OCI-LY1 (cell line): ENCODE data around the gene CHPF2.

ENCODE experiments used
- H2AFZ ChIP-seq: fragments of 200-600 bp; sonication (generic), shearing (Covaris generic); 2 replicates; pipeline ENCODE4 v1.6.0; 2014; ENCODE audit warnings: antibody characterized with exemption, mild to moderate bottlenecking, low read length
- H3F3A ChIP-seq: fragments of 200-600 bp; sonication (generic), shearing (Covaris generic); 2 replicates; pipeline ENCODE4 v1.6.0; 2014; ENCODE audit warnings: mild to moderate bottlenecking, antibody characterized with exemption, low read length, moderate library complexity; ENCODE audit not compliant: insufficient read depth
- H3K27ac ChIP-seq: fragments of 200-600 bp; sonication (generic); 2 replicates; pipeline ENCODE4 v1.5.1; 2014; ENCODE audit warnings: low read length, mixed run types, mild to moderate bottlenecking, low read depth; ENCODE audit not compliant: poor library complexity, severe bottlenecking
- H3K27me3 ChIP-seq: fragments of 200-600 bp; sonication (generic); 2 replicates; pipeline ENCODE4 v1.6.0; 2014; ENCODE audit warnings: antibody characterized with exemption, mild to moderate bottlenecking, low read length, moderate library complexity; ENCODE audit not compliant: insufficient read depth
- H3K36me3 ChIP-seq: fragments of 200-600 bp; sonication (generic); 2 replicates; pipeline ENCODE4 v1.6.1; 2014; ENCODE audit warnings: mild to moderate bottlenecking, antibody characterized with exemption, low read length, moderate library complexity, mixed read lengths; ENCODE audit not compliant: insufficient read depth
- H3K4me1 ChIP-seq: fragments of 200-600 bp; sonication (generic); 2 replicates; pipeline ENCODE4 v1.5.1; 2014; ENCODE audit warnings: mild to moderate bottlenecking, low read length, moderate library complexity; ENCODE audit not compliant: insufficient read depth, severe bottlenecking
- H3K4me2 ChIP-seq: fragments of 200-600 bp; sonication (generic), shearing (Covaris generic); 2 replicates; pipeline ENCODE4 v1.6.1; 2014; ENCODE audit warnings: low read length
- H3K4me3 ChIP-seq: fragments of 200-600 bp; sonication (generic); 2 replicates; pipeline ENCODE4 v1.5.1; 2014; ENCODE audit warnings: low read length, low read depth, mild to moderate bottlenecking, mixed read lengths; ENCODE audit not compliant: poor library complexity, severe bottlenecking
- H3K79me2 ChIP-seq: fragments of 200-600 bp; shearing (Covaris generic); 2 replicates; pipeline ENCODE4 v1.6.1; 2016; ENCODE audit warnings: mixed run types, low read length, mixed read lengths; ENCODE audit not compliant: insufficient read depth
- H3K9ac ChIP-seq: fragments of 200-600 bp; sonication (generic), shearing (Covaris generic); 2 replicates; pipeline ENCODE4 v1.6.1; 2014; ENCODE audit warnings: mild to moderate bottlenecking, low read length, mixed read lengths
- H3K9me2 ChIP-seq: fragments of 200-600 bp; sonication (generic), shearing (Covaris generic); 2 replicates; pipeline ENCODE4 v1.6.1; 2014; ENCODE audit warnings: low read depth, mild to moderate bottlenecking, low read length, mixed read lengths
- H3K9me3 ChIP-seq: fragments of 200-600 bp; shearing (Covaris generic); 2 replicates; pipeline ENCODE4 v1.6.1; 2014; ENCODE audit warnings: low read length, mixed read lengths
- H4K20me1 ChIP-seq: fragments of 200-600 bp; sonication (generic), shearing (Covaris generic); 2 replicates; pipeline ENCODE4 v1.6.0; 2016; ENCODE audit warnings: mild to moderate bottlenecking, low read length; ENCODE audit not compliant: insufficient read depth
- CTCF ChIP-seq: fragments of 200-600 bp; sonication (generic), shearing (Covaris generic); IDR thresholded peaks from 2 replicates; pipeline ENCODE4 v1.5.1; 2017; ENCODE audit warnings: mild to moderate bottlenecking, antibody characterized with exemption, low read length, moderate library complexity, mixed read lengths
- EZH2 ChIP-seq: fragments of 200-600 bp; sonication (generic), shearing (Covaris generic); IDR thresholded peaks from 2 replicates; pipeline ENCODE4 v1.8.0; 2017; ENCODE audit warnings: borderline replicate concordance, mixed run types, mild to moderate bottlenecking, antibody characterized with exemption, low read length, moderate library complexity, mixed read lengths

The CHPF2 gene

GRCh38 chr7:151248346-151249033, 16.2 kb downstream of the CHPF2 start, which contains the start of gene SMARCD3:
TSS of gene SMARCD3 (minus strand) at chr7:151248694. CDS start at chr7:151248562, 132 bp downstream.
- Histone ChIP-seq H3K4me1 (peaks cover 36% of the 10 kb centered on the region), H3K4me2 (peak within 1 kb of the TSS; percentile 39; the same call in 1 of the 2 replicates), H3F3A (no peaks in the 10 kb centered on the region), H3K9me2 (no peaks in the 10 kb centered on the region), H3K27me3 (peaks cover 29% of the 10 kb centered on the region), H3K4me3 (no peak within 1 kb of the TSS), H3K27ac (no peak within 1 kb of the TSS), H3K79me2 (no peaks in the 10 kb centered on the region), H4K20me1 (no peaks in the 10 kb centered on the region), H3K36me3 (no peaks in the 10 kb centered on the region), H2AFZ (no peak within 1 kb of the TSS), H3K9me3 (no peaks in the 10 kb centered on the region), H3K9ac (no peak within 1 kb of the TSS)
- TF ChIP-seq EZH2: peak; percentile 99; the same call in 1 of the 2 replicates
- TF ChIP-seq CTCF: no peak

DNA sequence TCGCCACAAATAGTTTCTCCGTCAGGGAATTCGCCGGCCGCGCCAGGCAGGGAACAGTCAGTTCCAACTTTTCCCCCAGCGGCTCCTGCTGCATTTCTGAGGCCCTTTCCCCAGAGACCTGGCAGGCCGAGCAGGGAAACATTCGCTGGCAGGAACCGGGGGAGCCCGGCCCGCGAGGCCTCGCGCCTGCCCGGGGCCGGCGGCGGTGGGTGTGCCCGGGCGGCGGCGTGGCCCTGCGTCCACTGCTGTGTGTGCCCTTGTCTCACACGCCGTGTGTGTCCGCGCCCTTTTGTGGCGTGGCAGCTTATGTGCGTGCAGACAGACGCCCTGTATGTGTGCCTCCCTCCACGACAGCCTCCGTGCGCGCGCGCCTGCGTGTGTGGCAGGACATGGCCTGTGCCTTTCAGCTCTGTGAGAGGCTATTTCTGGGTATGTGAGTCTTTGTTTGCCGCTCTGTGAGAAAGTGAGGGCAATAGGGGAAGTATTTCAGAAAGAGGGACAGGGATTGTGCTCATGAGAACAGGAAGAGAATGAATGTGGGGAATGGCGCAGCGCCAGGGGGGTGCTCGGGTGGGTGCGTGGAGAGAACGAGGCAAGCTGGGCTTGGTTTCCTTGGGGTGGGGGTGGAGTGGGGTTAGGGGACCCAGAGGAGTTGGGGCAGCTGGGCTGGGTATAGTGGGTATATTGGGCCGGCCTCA, 16.9 kb downstream of the CHPF2 start:
- no peaks in the 10 kb centered on the region for H4K20me1 ChIP-seq
- no peaks in the 10 kb centered on the region for H3K79me2 ChIP-seq
- H3K27me3 ChIP-seq: peaks cover 29% of the 10 kb centered on the region
- peak overlapping the region; percentile 13; the same call in 1 of the 2 replicates for H3K4me2 ChIP-seq
- no peak overlapping the region for H3K4me3 ChIP-seq
- no peak overlapping the region for H3K27ac ChIP-seq
- H3K4me1 ChIP-seq: peaks cover 29% of the 10 kb centered on the region
- H3K36me3 ChIP-seq: no peaks in the 10 kb centered on the region
- no peaks in the 10 kb centered on the region for H3K9me2 ChIP-seq
- no peaks in the 10 kb centered on the region for H3K9me3 ChIP-seq
- H3F3A ChIP-seq: no peaks in the 10 kb centered on the region
- H3K9ac ChIP-seq: no peak overlapping the region
- no peak for TF ChIP-seq CTCF
- no peak for TF ChIP-seq EZH2
- no peak overlapping the region for H2AFZ ChIP-seq

GRCh38 chr7:151249732-151250072, 17.4 kb downstream of the CHPF2 start:
- no peaks in the 10 kb centered on the region for H3K9me3 ChIP-seq
- no peaks in the 10 kb centered on the region for H3K79me2 ChIP-seq
- no peak overlapping the region for H3K27ac ChIP-seq
- no peak overlapping the region for H3K9ac ChIP-seq
- no peaks in the 10 kb centered on the region for H3F3A ChIP-seq
- peaks cover 27% of the 10 kb centered on the region for H3K27me3 ChIP-seq
- no peaks in the 10 kb centered on the region for H3K36me3 ChIP-seq
- H4K20me1 ChIP-seq: no peaks in the 10 kb centered on the region
- no peak overlapping the region for H3K4me2 ChIP-seq
- H2AFZ ChIP-seq: no peak overlapping the region
- TF ChIP-seq CTCF (no peak), EZH2 (no peak)
- H3K4me3 ChIP-seq: no peak overlapping the region
- H3K4me1 ChIP-seq: peaks cover 24% of the 10 kb centered on the region
- H3K9me2 ChIP-seq: no peaks in the 10 kb centered on the region
